ENCODE measurements around the gene VAV1.
"Not testable (repeated sequence)": the region's sequence is repeated elsewhere in the genome, so short reads cannot be mapped to it uniquely, and the experiment has no call there.

Gene VAV1

DNA sequence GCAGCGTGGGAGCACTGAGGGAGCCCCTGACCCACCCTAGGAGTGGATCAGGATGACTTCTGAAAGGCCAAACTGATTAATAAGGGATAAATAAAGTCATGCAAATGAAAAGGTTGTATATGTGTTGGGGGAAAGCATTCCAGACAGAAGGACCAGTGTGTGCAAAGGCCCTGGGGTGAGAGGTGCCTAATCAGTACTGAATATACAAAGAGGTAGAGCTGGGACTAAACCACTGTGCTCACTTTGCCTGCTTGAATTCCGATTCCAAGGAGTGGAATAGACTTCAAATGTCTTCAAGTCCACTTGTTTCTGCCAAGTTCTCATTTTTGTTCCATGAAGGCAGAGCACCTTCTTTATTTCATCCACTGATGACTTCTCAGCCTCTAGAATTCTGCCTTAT, 82.2 kb downstream of the VAV1 start:
- H3K9ac ChIP-seq (ENCODE audit: low read length): no peak overlapping the region
- H3K36me3 ChIP-seq (ENCODE audit: control insufficient read depth, insufficient read depth, low read length): no peaks in the 10 kb centered on the region
- H3K27me3 ChIP-seq (ENCODE audit: control insufficient read depth, insufficient read depth, low read length): no peaks in the 10 kb centered on the region

DNA sequence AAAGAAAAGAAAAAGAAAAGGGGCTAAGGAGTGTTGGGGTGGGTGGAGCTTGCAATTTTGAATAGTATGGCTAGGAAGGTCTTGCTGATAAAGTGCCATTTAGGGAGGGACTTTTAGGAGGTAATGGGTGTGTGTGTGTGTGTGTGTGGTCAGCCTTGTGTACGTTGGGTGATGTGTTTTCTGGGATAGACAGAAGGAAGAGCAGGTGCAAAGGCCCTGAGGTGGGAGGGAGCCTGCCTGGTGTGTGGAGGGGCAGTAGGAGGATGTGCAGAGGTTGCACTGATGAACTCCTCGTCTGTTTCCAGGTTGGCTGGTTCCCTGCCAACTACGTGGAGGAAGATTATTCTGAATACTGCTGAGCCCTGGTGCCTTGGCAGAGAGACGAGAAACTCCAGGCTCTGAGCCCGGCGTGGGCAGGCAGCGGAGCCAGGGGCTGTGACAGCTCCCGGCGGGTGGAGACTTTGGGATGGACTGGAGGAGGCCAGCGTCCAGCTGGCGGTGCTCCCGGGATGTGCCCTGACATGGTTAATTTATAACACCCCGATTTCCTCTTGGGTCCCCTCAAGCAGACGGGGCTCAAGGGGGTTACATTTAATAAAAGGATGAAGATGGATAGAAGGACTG, 84.4 kb downstream of the VAV1 start:
- no peaks in the 10 kb centered on the region for H3K9me3 ChIP-seq (ENCODE audit: control insufficient read depth, insufficient read depth, low read depth, low read length)

More for the DNA sequence above, 82.2 kb downstream of the VAV1 start:
- Histone ChIP-seq H3K4me3 (ENCODE audit: low read depth, low read length) (no peak overlapping the region), H3K27ac (ENCODE audit: low read depth, low read length) (no peak overlapping the region), H3K9me3 (ENCODE audit: control insufficient read depth, insufficient read depth, low read depth, low read length) (no peaks in the 10 kb centered on the region), H3K4me1 (ENCODE audit: control insufficient read depth, insufficient read depth, low read length) (no peaks in the 10 kb centered on the region)

DNA sequence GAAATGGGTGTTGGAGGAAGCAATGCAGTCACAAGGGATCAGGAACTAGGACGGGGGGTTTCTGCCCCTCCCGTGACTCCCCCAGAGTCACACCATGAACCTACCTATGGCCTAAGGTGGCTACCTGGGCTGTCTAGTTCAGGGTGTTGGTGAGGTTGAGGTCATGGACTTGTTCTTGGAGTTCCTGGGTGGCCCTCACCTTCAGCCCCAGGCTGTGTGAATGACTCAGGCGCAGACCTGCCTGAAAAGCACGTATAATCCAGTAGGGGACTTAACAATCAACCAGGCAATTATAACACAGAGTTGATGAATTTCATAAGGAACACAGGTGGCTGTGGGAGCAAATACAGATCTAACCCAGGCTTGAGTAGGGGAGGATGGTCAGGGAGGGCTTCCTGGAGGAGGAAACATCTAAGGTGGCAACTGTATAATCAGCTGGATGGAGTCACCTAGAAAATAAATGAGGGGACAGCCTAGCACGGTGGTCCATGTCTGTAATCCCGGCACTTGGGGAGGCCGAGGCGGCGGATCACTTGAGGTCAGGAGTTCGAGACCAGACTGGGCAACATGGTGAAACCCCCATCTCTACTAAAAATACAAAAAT, 89.3 kb downstream of the VAV1 start:
- Histone ChIP-seq H3K36me3 (ENCODE audit: control insufficient read depth, insufficient read depth, low read length) (no peaks in the 10 kb centered on the region), H3K27me3 (ENCODE audit: control insufficient read depth, insufficient read depth, low read length) (no peaks in the 10 kb centered on the region), H3K27ac (ENCODE audit: low read depth, low read length) (no peak overlapping the region), H3K9me3 (ENCODE audit: control insufficient read depth, insufficient read depth, low read depth, low read length) (no peaks in the 10 kb centered on the region), H3K4me1 (ENCODE audit: control insufficient read depth, insufficient read depth, low read length) (no peaks in the 10 kb centered on the region), H3K4me3 (ENCODE audit: low read depth, low read length) (no peak overlapping the region), H3K9ac (ENCODE audit: low read length) (no peak overlapping the region)

More for the DNA sequence above, 84.4 kb downstream of the VAV1 start:
- Histone ChIP-seq H3K4me3 (ENCODE audit: low read depth, low read length) (no peak overlapping the region), H3K27ac (ENCODE audit: low read depth, low read length) (no peak overlapping the region), H3K36me3 (ENCODE audit: control insufficient read depth, insufficient read depth, low read length) (no peaks in the 10 kb centered on the region), H3K27me3 (ENCODE audit: control insufficient read depth, insufficient read depth, low read length) (no peaks in the 10 kb centered on the region), H3K9ac (ENCODE audit: low read length) (no peak overlapping the region), H3K4me1 (ENCODE audit: control insufficient read depth, insufficient read depth, low read length) (no peaks in the 10 kb centered on the region)

DNA sequence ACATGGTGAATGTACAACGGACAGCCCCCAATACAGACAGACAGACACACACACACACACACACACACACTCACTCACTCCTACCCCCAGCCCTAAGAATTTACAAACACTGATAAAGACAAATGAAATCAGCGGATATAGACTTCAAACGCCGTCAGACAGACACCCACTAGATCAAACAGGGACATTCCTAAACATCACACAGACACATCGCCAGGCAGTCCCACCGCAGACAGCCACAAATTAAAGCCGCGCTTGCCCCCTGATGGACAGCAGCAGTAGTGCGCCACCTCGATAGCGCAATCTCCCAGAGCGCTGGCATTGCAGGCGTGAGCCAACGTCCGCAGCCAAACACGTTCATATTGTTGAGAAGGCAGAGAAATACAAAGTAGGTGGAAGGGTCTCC, 90.2 kb downstream of the VAV1 start:
- Histone ChIP-seq H3K4me3 (ENCODE audit: low read depth, low read length) (peak overlapping the region; percentile 31; the same call in 1 of the 2 replicates), H3K9ac (ENCODE audit: low read length) (no peak overlapping the region)

DNA sequence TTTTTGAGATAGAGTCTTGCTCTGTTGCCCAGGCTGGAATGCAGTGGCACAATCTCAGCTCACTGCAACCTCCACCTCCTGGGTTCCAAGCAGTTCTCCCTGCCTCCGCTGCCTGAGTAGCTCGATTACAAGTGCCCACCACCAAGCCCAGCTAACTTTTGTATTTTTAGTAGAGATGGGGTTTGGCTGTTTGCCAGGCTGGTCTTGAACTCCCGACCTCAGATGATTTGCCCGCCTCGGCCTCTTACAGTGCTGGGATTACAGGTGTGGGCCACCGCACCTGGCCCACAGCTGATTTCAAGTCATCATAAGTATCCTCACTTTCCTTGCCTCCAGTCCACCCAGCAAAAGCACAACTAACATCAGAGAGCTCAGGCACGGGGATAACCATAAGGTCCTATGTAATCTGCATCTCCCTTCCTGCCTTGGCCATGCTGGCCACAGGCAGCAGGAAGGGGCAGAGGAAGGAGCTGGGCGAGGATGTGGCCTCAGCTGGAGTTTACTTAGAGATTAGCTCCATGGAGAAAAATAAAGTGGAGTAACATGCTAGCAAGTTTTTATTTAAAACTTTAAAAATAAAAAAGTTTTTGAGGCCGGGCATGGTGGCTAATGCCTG, 91.9 kb downstream of the VAV1 start:
- no peaks in the 10 kb centered on the region for H3K4me1 ChIP-seq (ENCODE audit: control insufficient read depth, insufficient read depth, low read length)
- no peak overlapping the region for H3K9ac ChIP-seq (ENCODE audit: low read length)
- no peak overlapping the region for H3K27ac ChIP-seq (ENCODE audit: low read depth, low read length)
- H3K36me3 ChIP-seq (ENCODE audit: control insufficient read depth, insufficient read depth, low read length): no peaks in the 10 kb centered on the region
- H3K27me3 ChIP-seq (ENCODE audit: control insufficient read depth, insufficient read depth, low read length): no peaks in the 10 kb centered on the region
- H3K4me3 ChIP-seq (ENCODE audit: low read depth, low read length): no peak overlapping the region
- no peaks in the 10 kb centered on the region for H3K9me3 ChIP-seq (ENCODE audit: control insufficient read depth, insufficient read depth, low read depth, low read length)

More for the DNA sequence above, 90.2 kb downstream of the VAV1 start:
- Histone ChIP-seq H3K36me3 (ENCODE audit: control insufficient read depth, insufficient read depth, low read length) (no peaks in the 10 kb centered on the region), H3K27me3 (ENCODE audit: control insufficient read depth, insufficient read depth, low read length) (no peaks in the 10 kb centered on the region), H3K27ac (ENCODE audit: low read depth, low read length) (no peak overlapping the region), H3K4me1 (ENCODE audit: control insufficient read depth, insufficient read depth, low read length) (no peaks in the 10 kb centered on the region), H3K9me3 (ENCODE audit: control insufficient read depth, insufficient read depth, low read depth, low read length) (no peaks in the 10 kb centered on the region)

DNA sequence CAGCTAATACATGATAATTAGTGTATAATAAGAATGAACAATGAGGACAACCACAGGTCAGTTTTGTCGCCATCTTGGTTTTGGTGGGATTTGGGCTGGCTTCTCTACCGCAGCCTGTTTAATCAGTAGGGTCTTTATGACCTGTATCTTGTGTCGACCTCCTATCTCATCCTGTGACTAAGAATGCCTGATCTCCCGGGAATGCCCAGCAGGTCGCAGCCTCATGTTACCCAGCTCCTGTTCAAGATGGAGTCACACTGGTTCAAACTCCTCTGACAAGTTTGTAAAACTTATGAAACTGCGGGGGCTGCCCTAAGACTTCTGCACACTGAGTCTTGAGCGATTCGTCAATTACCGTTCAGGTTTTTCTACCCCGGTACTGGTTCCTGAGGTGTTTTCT, 93.3 kb downstream of the VAV1 start:
- Histone ChIP-seq H3K4me3 (ENCODE audit: low read depth, low read length) (no peak overlapping the region), H3K9ac (ENCODE audit: low read length) (no peak overlapping the region), H3K9me3 (ENCODE audit: control insufficient read depth, insufficient read depth, low read depth, low read length) (no peaks in the 10 kb centered on the region), H3K27me3 (ENCODE audit: control insufficient read depth, insufficient read depth, low read length) (no peaks in the 10 kb centered on the region), H3K27ac (ENCODE audit: low read depth, low read length) (no peak overlapping the region), H3K36me3 (ENCODE audit: control insufficient read depth, insufficient read depth, low read length) (no peaks in the 10 kb centered on the region), H3K4me1 (ENCODE audit: control insufficient read depth, insufficient read depth, low read length) (no peaks in the 10 kb centered on the region)

DNA sequence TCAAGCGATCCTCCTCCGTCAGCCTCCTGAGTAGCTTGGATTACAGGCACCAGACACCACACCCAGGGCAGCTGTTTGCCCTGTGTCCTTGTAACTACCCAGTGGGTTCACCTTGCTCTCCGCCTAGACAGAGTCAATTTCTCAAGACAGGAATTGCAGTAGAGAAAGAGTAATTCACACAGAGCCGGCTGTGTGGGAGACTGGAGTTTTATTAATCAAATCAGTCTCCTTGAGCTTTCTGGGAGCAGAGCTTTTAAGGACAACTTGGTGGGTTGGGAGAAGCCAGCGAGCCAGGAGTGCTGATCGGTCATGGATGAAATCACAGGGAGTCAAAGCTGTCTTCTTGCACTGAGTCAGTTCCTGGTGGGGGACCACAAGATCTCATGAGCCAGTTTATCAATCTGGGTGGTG, 94.2 kb downstream of the VAV1 start:
- Histone ChIP-seq H3K27me3 (ENCODE audit: control insufficient read depth, insufficient read depth, low read length) (no peaks in the 10 kb centered on the region), H3K4me3 (ENCODE audit: low read depth, low read length) (no peak overlapping the region), H3K27ac (ENCODE audit: low read depth, low read length) (no peak overlapping the region), H3K36me3 (ENCODE audit: control insufficient read depth, insufficient read depth, low read length) (no peaks in the 10 kb centered on the region), H3K4me1 (ENCODE audit: control insufficient read depth, insufficient read depth, low read length) (no peaks in the 10 kb centered on the region), H3K9ac (ENCODE audit: low read length) (no peak overlapping the region), H3K9me3 (ENCODE audit: control insufficient read depth, insufficient read depth, low read depth, low read length) (0 out of 2 replicates have a peak, but pooled peaks cover under 1% of the 10 kb centered on the region)

DNA sequence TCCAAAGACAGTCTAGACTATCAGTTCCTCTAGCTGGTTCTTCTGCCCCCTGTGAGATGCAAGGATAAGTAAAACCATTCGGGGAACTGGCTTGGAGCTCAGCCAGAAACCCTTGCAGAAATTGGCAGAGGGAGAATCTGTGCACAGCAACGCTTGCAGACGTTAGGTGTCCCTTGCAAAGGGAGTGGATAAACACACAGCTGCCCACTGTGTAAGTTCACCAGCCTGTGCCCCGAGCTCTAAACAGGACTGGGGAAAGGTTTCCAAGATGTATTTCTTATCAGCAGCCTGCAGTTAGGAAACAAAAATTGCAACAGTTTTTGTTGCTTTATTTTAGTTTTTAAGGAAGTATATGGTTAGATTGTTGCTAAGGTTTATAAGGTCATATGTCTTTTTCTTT, 95.8 kb downstream of the VAV1 start:
- Histone ChIP-seq H3K4me1 (ENCODE audit: control insufficient read depth, insufficient read depth, low read length) (no peaks in the 10 kb centered on the region), H3K36me3 (ENCODE audit: control insufficient read depth, insufficient read depth, low read length) (no peaks in the 10 kb centered on the region), H3K9me3 (ENCODE audit: control insufficient read depth, insufficient read depth, low read depth, low read length) (peaks cover 4% of the 10 kb centered on the region; the same call in 1 of the 2 replicates), H3K4me3 (ENCODE audit: low read depth, low read length) (no peak overlapping the region), H3K27me3 (ENCODE audit: control insufficient read depth, insufficient read depth, low read length) (no peaks in the 10 kb centered on the region), H3K9ac (ENCODE audit: low read length) (no peak overlapping the region), H3K27ac (ENCODE audit: low read depth, low read length) (no peak overlapping the region)

DNA sequence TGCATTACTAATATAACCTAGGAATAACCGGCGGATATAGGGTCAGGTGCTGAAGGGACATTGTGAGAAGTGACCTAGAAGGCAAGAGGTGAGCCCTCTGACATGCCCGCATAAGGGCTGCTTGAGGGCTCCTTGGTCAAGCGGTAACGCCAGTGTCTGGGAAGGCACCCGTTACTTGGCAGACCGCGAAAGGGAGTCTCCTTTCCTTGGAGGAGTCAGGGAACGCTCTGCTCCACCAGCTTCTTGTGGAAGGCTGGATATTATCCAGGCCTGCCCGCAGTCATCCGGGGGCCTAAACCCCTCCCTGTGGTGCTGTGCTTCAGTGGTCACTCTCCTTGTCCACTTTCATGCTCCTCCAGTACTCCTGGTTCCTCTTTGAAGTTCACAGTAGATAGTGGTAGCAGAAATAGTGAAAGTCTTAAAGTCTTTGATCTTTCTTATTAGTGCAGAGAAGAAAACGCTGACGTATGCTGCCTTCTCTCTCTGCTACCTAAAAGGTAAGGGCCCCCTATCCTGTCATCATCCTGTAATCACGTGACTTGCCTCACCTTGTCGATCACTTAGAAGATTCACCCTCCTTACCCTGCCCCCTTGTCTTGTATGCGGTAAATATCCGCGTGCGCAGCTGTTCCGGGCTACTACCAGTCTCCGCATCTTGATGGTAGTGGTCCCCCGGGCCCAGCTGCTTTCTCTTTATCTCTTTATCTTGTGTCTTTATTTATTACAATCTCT, 96.8 kb downstream of the VAV1 start:
- not testable (repeated sequence) for H3K9ac ChIP-seq (ENCODE audit: low read length); H3K4me3 ChIP-seq (ENCODE audit: low read depth, low read length); H3K27me3 ChIP-seq (ENCODE audit: control insufficient read depth, insufficient read depth, low read length); H3K27ac ChIP-seq (ENCODE audit: low read depth, low read length); H3K36me3 ChIP-seq (ENCODE audit: control insufficient read depth, insufficient read depth, low read length); H3K4me1 ChIP-seq (ENCODE audit: control insufficient read depth, insufficient read depth, low read length)
- peaks cover 13% of the 10 kb centered on the region; the same call in 1 of the 2 replicates for H3K9me3 ChIP-seq (ENCODE audit: control insufficient read depth, insufficient read depth, low read depth, low read length)

DNA sequence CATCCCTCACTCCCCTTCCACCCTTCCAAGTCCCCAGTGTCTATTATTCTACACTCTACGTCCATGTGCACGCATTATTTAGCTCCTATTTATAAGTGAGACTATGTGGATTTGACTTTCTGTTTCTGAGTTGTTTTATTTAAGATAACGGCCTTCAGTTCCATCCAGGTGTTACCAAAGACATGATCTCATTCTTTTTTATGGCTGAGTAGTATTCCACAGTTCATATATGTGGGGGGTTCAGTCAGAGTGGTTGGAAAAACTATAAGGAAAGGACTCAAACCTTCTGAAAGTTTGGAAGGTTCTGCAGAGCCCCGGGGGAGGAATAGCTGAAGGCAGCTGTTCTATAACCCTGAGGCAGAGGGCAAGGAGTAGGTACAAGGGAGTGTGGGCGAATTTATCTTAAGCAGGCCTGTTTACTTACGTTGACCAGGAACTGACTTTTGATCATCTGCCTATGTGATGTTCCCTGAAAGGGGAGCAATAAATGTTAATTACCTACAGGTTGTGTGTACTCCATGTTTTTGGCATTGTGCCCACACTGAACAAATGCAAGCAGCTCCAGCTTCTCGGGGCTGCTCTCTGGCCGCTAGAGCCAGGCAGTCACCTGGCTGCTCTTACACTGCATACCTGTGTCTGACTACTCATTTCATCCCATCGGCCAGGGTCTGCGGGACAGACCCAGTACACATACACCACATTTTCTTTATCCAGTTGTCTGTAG, 101.4 kb downstream of the VAV1 start:
- peaks cover 30% of the 10 kb centered on the region for H3K9me3 ChIP-seq (ENCODE audit: control insufficient read depth, insufficient read depth, low read depth, low read length)

More for the DNA sequence above, 101.4 kb downstream of the VAV1 start:
- no peaks in the 10 kb centered on the region for H3K36me3 ChIP-seq (ENCODE audit: control insufficient read depth, insufficient read depth, low read length)
- H3K27me3 ChIP-seq (ENCODE audit: control insufficient read depth, insufficient read depth, low read length): peaks cover 6% of the 10 kb centered on the region; the same call in 1 of the 2 replicates
- H3K27ac ChIP-seq (ENCODE audit: low read depth, low read length): no peak overlapping the region
- H3K4me1 ChIP-seq (ENCODE audit: control insufficient read depth, insufficient read depth, low read length): no peaks in the 10 kb centered on the region
- H3K4me3 ChIP-seq (ENCODE audit: low read depth, low read length): no peak overlapping the region
- no peak overlapping the region for H3K9ac ChIP-seq (ENCODE audit: low read length)
